PC-9 (cell line): ENCODE results near the gene MICU2. TPM values are rescaled to one million over a fixed set of nuclear protein-coding genes. Genes with fewer than 3 reads are reported as not detected.

ENCODE experiments used
- BruUV-seq: library from RNA; stranded (reverse); fragments of 400-500 nt; replicated peaks from 2 replicates; lab custom pipeline; 2021; lab: Mats Ljungman, UMichigan
- CTCF ChIA-PET: fragments of 300-600 bp; sonication (Branson Sonifier 250); formaldehyde crosslinking; loops from one replicate; lab custom pipeline; 2022; ENCODE audit warnings: antibody characterized with exemption; lab: Charles Lee
- POLR2A ChIA-PET: fragments of 300-600 bp; sonication (Branson Sonifier 250); formaldehyde crosslinking; loops from one replicate; lab custom pipeline; 2022; ENCODE audit warnings: antibody characterized with exemption; ENCODE audit not compliant: unreplicated experiment; lab: Charles Lee
- DNase-seq, 2 experiments: peaks; one replicate each; pipeline versions ENCODE4 v3.0.0 to v3.0.0-alpha.2; 2015 to 2022; ENCODE audit warnings: mixed read lengths in 1 of 2
- H2AFZ ChIP-seq: fragments of 200-600 bp; sonication (generic); 2 replicates; pipeline ENCODE4 v1.8.1; 2017; ENCODE audit warnings: antibody characterized with exemption
- H3F3A ChIP-seq: fragments of 200-600 bp; sonication (generic); 2 replicates; pipeline ENCODE4 v1.8.1; 2017; ENCODE audit warnings: antibody characterized with exemption, mild to moderate bottlenecking, low read depth; ENCODE audit not compliant: insufficient read depth
- H3K27ac ChIP-seq: fragments of 200-600 bp; sonication (generic); 2 replicates; pipeline ENCODE4 v1.6.1; 2016; ENCODE audit warnings: mixed run types
- H3K27me3 ChIP-seq: fragments of 200-600 bp; sonication (generic); 2 replicates; pipeline ENCODE4 v1.6.1; 2016; ENCODE audit warnings: low read depth, mixed run types; ENCODE audit not compliant: insufficient read depth
- H3K36me3 ChIP-seq: fragments of 200-600 bp; sonication (generic); 2 replicates; pipeline ENCODE4 v1.6.1; 2016; ENCODE audit warnings: low read depth, mixed run types
- H3K4me1 ChIP-seq: fragments of 200-600 bp; sonication (generic); replicated peaks from 2 replicates; pipeline ENCODE4 v1.6.1; 2016; ENCODE audit warnings: mixed run types; ENCODE audit not compliant: insufficient read depth
- H3K4me2 ChIP-seq: fragments of 200-600 bp; sonication (generic); 2 replicates; pipeline ENCODE4 v1.6.1; 2017; ENCODE audit warnings: mixed run types
- H3K4me3 ChIP-seq: fragments of 200-600 bp; sonication (generic); 2 replicates; pipeline ENCODE4 v1.6.1; 2016; ENCODE audit warnings: mixed run types
- H3K79me2 ChIP-seq: fragments of 200-600 bp; sonication (generic); 2 replicates; pipeline ENCODE4 v1.6.1; 2017; ENCODE audit warnings: low read depth, mixed run types
- H3K9me2 ChIP-seq: fragments of 200-600 bp; sonication (generic); 2 replicates; pipeline ENCODE4 v1.8.1; 2017; ENCODE audit warnings: mild to moderate bottlenecking; ENCODE audit not compliant: insufficient read depth
- H3K9me3 ChIP-seq: fragments of 200-600 bp; sonication (generic); 2 replicates; pipeline ENCODE4 v1.8.1; 2016; ENCODE audit warnings: low read depth; ENCODE audit not compliant: insufficient read depth
- H4K20me1 ChIP-seq: fragments of 200-600 bp; sonication (generic); 2 replicates; pipeline ENCODE4 v1.8.1; 2017; ENCODE audit not compliant: insufficient read depth
- EZH2 ChIP-seq: fragments of 200-600 bp; sonication (generic); IDR thresholded peaks from 2 replicates; pipeline ENCODE4 v1.8.0; 2017; ENCODE audit warnings: antibody characterized with exemption, low read depth
- intact Hi-C: fragments of 100-400 bp; cut with micrococcal nuclease; formaldehyde crosslinking; loops from one replicate; pipeline ENCODE4 v1.10.0; 2022; ENCODE audit not compliant: unreplicated experiment
- total RNA-seq: library from RNA; stranded (reverse); gene quantifications from 2 replicates; pipeline ENCODE4 v1.2.3, GENCODE V29; 2021
- TF ChIP-seq, protein P1 (sequence below): fragments of 200-600 bp; sonication (generic); conservative IDR thresholded peaks from 2 replicates; pipeline ENCODE4 v1.6.1; 2017; ENCODE audit warnings: mixed run types, antibody characterized with exemption, mild to moderate bottlenecking, moderate library complexity

Gene MICU2
- total RNA-seq, 1 experiment from 2014 or later: 18.3 TPM

DNA sequence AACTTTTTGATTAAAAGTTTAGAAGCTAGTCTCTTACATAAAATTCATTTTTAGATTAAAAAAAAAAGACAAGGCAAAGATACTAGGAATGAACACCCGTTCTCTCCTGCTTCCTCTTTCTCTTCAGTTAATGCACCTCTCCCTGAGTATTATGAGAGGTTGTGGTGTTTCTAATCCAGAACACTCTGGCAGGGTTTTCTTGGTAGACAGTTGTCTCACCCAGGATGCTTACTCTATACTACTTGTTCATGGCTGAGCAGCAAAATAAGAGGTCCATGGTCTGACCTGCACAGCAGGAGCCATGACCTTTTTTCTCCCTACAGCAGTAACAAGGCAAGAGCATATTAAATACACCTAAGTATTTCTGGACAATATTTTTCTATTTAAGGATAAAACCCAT lies 62.0 kb downstream of the MICU2 start:
- no peak for DNase-seq
- ChIA-PET CTCF (no interaction called here), POLR2A (no interaction called here)
- Histone ChIP-seq H3K4me1 (peaks cover 30% of the 10 kb centered on the region), H3K79me2 (0 out of 2 replicates have a peak, but pooled peaks cover 2% of the 10 kb centered on the region), H3K4me2 (peak overlapping the region; percentile 21), H2AFZ (no peak overlapping the region), H3K36me3 (no peaks in the 10 kb centered on the region), H3F3A (no peaks in the 10 kb centered on the region), H3K27me3 (no peaks in the 10 kb centered on the region), H3K27ac (no peak overlapping the region), H3K9me3 (no peaks in the 10 kb centered on the region), H3K9me2 (no peaks in the 10 kb centered on the region), H4K20me1 (peaks cover 11% of the 10 kb centered on the region; the same call in 1 of the 2 replicates), H3K4me3 (no peak overlapping the region)
- no peak for TF ChIP-seq EZH2
- TF ChIP-seq, protein P1, sequence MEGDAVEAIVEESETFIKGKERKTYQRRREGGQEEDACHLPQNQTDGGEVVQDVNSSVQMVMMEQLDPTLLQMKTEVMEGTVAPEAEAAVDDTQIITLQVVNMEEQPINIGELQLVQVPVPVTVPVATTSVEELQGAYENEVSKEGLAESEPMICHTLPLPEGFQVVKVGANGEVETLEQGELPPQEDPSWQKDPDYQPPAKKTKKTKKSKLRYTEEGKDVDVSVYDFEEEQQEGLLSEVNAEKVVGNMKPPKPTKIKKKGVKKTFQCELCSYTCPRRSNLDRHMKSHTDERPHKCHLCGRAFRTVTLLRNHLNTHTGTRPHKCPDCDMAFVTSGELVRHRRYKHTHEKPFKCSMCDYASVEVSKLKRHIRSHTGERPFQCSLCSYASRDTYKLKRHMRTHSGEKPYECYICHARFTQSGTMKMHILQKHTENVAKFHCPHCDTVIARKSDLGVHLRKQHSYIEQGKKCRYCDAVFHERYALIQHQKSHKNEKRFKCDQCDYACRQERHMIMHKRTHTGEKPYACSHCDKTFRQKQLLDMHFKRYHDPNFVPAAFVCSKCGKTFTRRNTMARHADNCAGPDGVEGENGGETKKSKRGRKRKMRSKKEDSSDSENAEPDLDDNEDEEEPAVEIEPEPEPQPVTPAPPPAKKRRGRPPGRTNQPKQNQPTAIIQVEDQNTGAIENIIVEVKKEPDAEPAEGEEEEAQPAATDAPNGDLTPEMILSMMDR: no peak
- intact Hi-C loops: no loop called here
- BruUV-seq: no TSS peak

GRCh38 chr13:21541271-21541670 lies 62.7 kb downstream of the MICU2 start:
- ChIA-PET CTCF (no interaction called here), POLR2A (no interaction called here)
- Histone ChIP-seq H2AFZ (no peak overlapping the region), H3K9me2 (no peaks in the 10 kb centered on the region), H3K4me3 (no peak overlapping the region), H3K4me2 (peak overlapping the region; percentile 45), H3K36me3 (no peaks in the 10 kb centered on the region), H3F3A (no peaks in the 10 kb centered on the region), H3K27ac (peak overlapping the region; percentile 30), H3K79me2 (0 out of 2 replicates have a peak, but pooled peaks cover 2% of the 10 kb centered on the region), H3K27me3 (no peaks in the 10 kb centered on the region), H3K9me3 (no peaks in the 10 kb centered on the region), H4K20me1 (peaks cover 11% of the 10 kb centered on the region; the same call in 1 of the 2 replicates), H3K4me1 (peaks cover 30% of the 10 kb centered on the region)
- TF ChIP-seq, protein P1: no peak
- TF ChIP-seq EZH2: no peak
- DNase-seq: peak in 1 of 2 experiments; percentile 74
- BruUV-seq: no TSS peak
- intact Hi-C loops: no loop called here

DNA sequence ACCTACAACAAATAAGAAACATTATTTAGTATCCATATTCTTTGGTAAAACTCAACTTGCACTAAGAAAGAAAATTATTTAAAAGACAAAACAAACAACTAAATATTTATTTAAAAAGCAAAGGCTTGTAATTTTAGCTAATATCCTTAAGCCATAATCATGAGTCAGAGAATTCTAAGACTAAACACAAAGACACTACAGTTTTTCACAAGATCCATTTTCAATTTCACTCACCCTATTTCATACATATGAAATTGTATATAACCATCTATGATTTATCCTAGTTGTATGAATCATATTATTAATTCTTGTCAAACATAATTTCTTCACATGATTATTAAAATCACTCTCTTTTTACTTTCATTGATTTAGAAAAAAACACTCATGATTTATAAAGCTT lies 64.3 kb downstream of the MICU2 start:
- Histone ChIP-seq H3K4me3 (no peak overlapping the region), H3F3A (no peaks in the 10 kb centered on the region), H3K27me3 (no peaks in the 10 kb centered on the region), H2AFZ (no peak overlapping the region), H3K79me2 (0 out of 2 replicates have a peak, but pooled peaks cover 2% of the 10 kb centered on the region), H3K4me2 (no peak overlapping the region), H3K9me2 (no peaks in the 10 kb centered on the region), H3K36me3 (no peaks in the 10 kb centered on the region), H4K20me1 (peaks cover 11% of the 10 kb centered on the region; the same call in 1 of the 2 replicates), H3K27ac (no peak overlapping the region), H3K4me1 (peaks cover 30% of the 10 kb centered on the region), H3K9me3 (no peaks in the 10 kb centered on the region)
- BruUV-seq: no TSS peak
- POLR2A ChIA-PET: no interaction called here
- intact Hi-C loops: no loop called here
- CTCF ChIA-PET: no interaction called here
- TF ChIP-seq EZH2: no peak
- TF ChIP-seq, protein P1: no peak
- no peak for DNase-seq
